ENCODE data around the gene PHF21A.

The PHF21A gene

GRCh38 chr11:46133119-46133518 lies 11.9 kb upstream of the PHF21A start:
- Histone ChIP-seq H3K4me1 (ENCODE audit: insufficient read depth, insufficient read length) (no peaks in the 10 kb centered on the region), H3K4me3 (ENCODE audit: insufficient read length, low read depth) (no peak overlapping the region), H3K27me3 (ENCODE audit: insufficient read depth, insufficient read length) (no peaks in the 10 kb centered on the region), H3K9me3 (ENCODE audit: insufficient read depth, low read length) (no peaks in the 10 kb centered on the region), H3K36me3 (ENCODE audit: insufficient read depth, insufficient read length, low read length) (no peaks in the 10 kb centered on the region), H3K9ac (ENCODE audit: insufficient read length, low read depth) (no peak overlapping the region)
- no peak for TF ChIP-seq SUZ12 (IDR thresholded peaks at IDR 0.05; ENCODE audit: extremely low read depth, insufficient read depth, insufficient read length)
- no peak for TF ChIP-seq YY1 (IDR thresholded peaks at IDR 0.05; ENCODE audit: insufficient read depth, insufficient read length)
- no peak for TF ChIP-seq ZNF274 (IDR thresholded peaks at IDR 0.05; ENCODE audit: low read depth, low read length)
- DNase-seq (ENCODE audit: low read depth, low spot score), result no peak

- no peak for DNase-seq (ENCODE audit: low read depth, low spot score)
- TF ChIP-seq ZNF274 (IDR thresholded peaks at IDR 0.05; ENCODE audit: low read depth, low read length) (no peak), YY1 (IDR thresholded peaks at IDR 0.05; ENCODE audit: insufficient read depth, insufficient read length) (no peak), SUZ12 (IDR thresholded peaks at IDR 0.05; ENCODE audit: extremely low read depth, insufficient read depth, insufficient read length) (no peak)
- Histone ChIP-seq H3K9me3 (ENCODE audit: insufficient read depth, low read length) (no peaks in the 10 kb centered on the region), H3K9ac (ENCODE audit: insufficient read length, low read depth) (no peak overlapping the region), H3K4me3 (ENCODE audit: insufficient read length, low read depth) (no peak overlapping the region), H3K36me3 (ENCODE audit: insufficient read depth, insufficient read length, low read length) (no peaks in the 10 kb centered on the region), H3K27me3 (ENCODE audit: insufficient read depth, insufficient read length) (no peaks in the 10 kb centered on the region), H3K4me1 (ENCODE audit: insufficient read depth, insufficient read length) (peaks cover 5% of the 10 kb centered on the region)
These were observed 9.2 kb upstream of the PHF21A start for GRCh38 chr11:46130286-46130940.

GRCh38 chr11:46129133-46129532 lies 7.9 kb upstream of the PHF21A start:
- Histone ChIP-seq H3K27me3 (ENCODE audit: insufficient read depth, insufficient read length) (no peaks in the 10 kb centered on the region), H3K9ac (ENCODE audit: insufficient read length, low read depth) (no peak overlapping the region), H3K36me3 (ENCODE audit: insufficient read depth, insufficient read length, low read length) (no peaks in the 10 kb centered on the region), H3K4me1 (ENCODE audit: insufficient read depth, insufficient read length) (peaks cover 5% of the 10 kb centered on the region), H3K4me3 (ENCODE audit: insufficient read length, low read depth) (no peak overlapping the region), H3K9me3 (ENCODE audit: insufficient read depth, low read length) (no peaks in the 10 kb centered on the region)
- no peak for DNase-seq (ENCODE audit: low read depth, low spot score)
- no peak for TF ChIP-seq YY1 (IDR thresholded peaks at IDR 0.05; ENCODE audit: insufficient read depth, insufficient read length)
- TF ChIP-seq SUZ12 (IDR thresholded peaks at IDR 0.05; ENCODE audit: extremely low read depth, insufficient read depth, insufficient read length), result no peak
- no peak for TF ChIP-seq ZNF274 (IDR thresholded peaks at IDR 0.05; ENCODE audit: low read depth, low read length)

GRCh38 chr11:46127150-46127638 lies 5.9 kb upstream of the PHF21A start:
- no peak overlapping the region for H3K9ac ChIP-seq (ENCODE audit: insufficient read length, low read depth)
- no peaks in the 10 kb centered on the region for H3K36me3 ChIP-seq (ENCODE audit: insufficient read depth, insufficient read length, low read length)
- DNase-seq (ENCODE audit: low read depth, low spot score), result no peak
- no peak for TF ChIP-seq ZNF274 (IDR thresholded peaks at IDR 0.05; ENCODE audit: low read depth, low read length)
- no peak for TF ChIP-seq SUZ12 (IDR thresholded peaks at IDR 0.05; ENCODE audit: extremely low read depth, insufficient read depth, insufficient read length)
- no peak for TF ChIP-seq YY1 (IDR thresholded peaks at IDR 0.05; ENCODE audit: insufficient read depth, insufficient read length)
- H3K27me3 ChIP-seq (ENCODE audit: insufficient read depth, insufficient read length), result no peaks in the 10 kb centered on the region
- H3K9me3 ChIP-seq (ENCODE audit: insufficient read depth, low read length), result no peaks in the 10 kb centered on the region
- peaks cover 5% of the 10 kb centered on the region for H3K4me1 ChIP-seq (ENCODE audit: insufficient read depth, insufficient read length)
- H3K4me3 ChIP-seq (ENCODE audit: insufficient read length, low read depth), result no peak overlapping the region

DNA sequence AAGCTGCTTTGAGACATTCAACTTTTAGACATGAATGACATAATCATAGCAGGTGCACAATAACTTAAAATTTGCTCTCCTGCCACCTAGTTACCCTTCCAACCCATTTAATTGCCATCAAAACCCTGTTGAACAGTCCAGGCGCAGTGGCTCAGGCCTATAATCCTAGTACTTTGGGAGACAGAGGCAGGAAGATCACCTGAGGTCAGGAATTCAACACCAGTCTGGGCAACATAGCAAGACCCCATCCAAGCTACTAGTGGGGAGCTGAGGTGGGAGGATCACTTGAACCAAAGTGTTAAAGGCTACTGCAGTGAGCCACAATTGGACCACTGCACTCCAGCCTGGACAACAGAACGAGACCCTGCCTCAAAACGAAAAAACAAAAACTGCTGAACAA lies 4.0 kb upstream of the PHF21A start:
- H3K4me1 ChIP-seq (ENCODE audit: insufficient read depth, insufficient read length), result peaks cover 5% of the 10 kb centered on the region
- no peak overlapping the region for H3K9ac ChIP-seq (ENCODE audit: insufficient read length, low read depth)
- no peaks in the 10 kb centered on the region for H3K36me3 ChIP-seq (ENCODE audit: insufficient read depth, insufficient read length, low read length)
- no peaks in the 10 kb centered on the region for H3K9me3 ChIP-seq (ENCODE audit: insufficient read depth, low read length)
- no peak overlapping the region for H3K4me3 ChIP-seq (ENCODE audit: insufficient read length, low read depth)
- TF ChIP-seq ZNF274 (IDR thresholded peaks at IDR 0.05; ENCODE audit: low read depth, low read length), result no peak
- TF ChIP-seq YY1 (IDR thresholded peaks at IDR 0.05; ENCODE audit: insufficient read depth, insufficient read length), result no peak
- no peak for TF ChIP-seq SUZ12 (IDR thresholded peaks at IDR 0.05; ENCODE audit: extremely low read depth, insufficient read depth, insufficient read length)
- H3K27me3 ChIP-seq (ENCODE audit: insufficient read depth, insufficient read length), result no peaks in the 10 kb centered on the region
- no peak for DNase-seq (ENCODE audit: low read depth, low spot score)

GRCh38 chr11:46122945-46123715 lies 1.9 kb upstream of the PHF21A start:
- no peak for DNase-seq (ENCODE audit: low read depth, low spot score)

More at GRCh38 chr11:46122945-46123715, 1.9 kb upstream of the PHF21A start:
- Histone ChIP-seq H3K4me1 (ENCODE audit: insufficient read depth, insufficient read length) (peaks cover 5% of the 10 kb centered on the region), H3K27me3 (ENCODE audit: insufficient read depth, insufficient read length) (no peaks in the 10 kb centered on the region), H3K36me3 (ENCODE audit: insufficient read depth, insufficient read length, low read length) (no peaks in the 10 kb centered on the region), H3K9me3 (ENCODE audit: insufficient read depth, low read length) (no peaks in the 10 kb centered on the region), H3K4me3 (ENCODE audit: insufficient read length, low read depth) (no peak overlapping the region), H3K9ac (ENCODE audit: insufficient read length, low read depth) (peak overlapping the region; percentile 58)
- TF ChIP-seq YY1 (IDR thresholded peaks at IDR 0.05; ENCODE audit: insufficient read depth, insufficient read length) (no peak), ZNF274 (IDR thresholded peaks at IDR 0.05; ENCODE audit: low read depth, low read length) (no peak), SUZ12 (IDR thresholded peaks at IDR 0.05; ENCODE audit: extremely low read depth, insufficient read depth, insufficient read length) (no peak)
